H1 (cell line): Measurements from ENCODE around the gene ANXA9. TPM values are rescaled to one million over a fixed set of nuclear protein-coding genes. Genes with fewer than 3 reads are reported as not detected.
A peak's percentile ranks its signal among the peaks of the same experiment; 100 is the strongest.

ENCODE experiments used
- CTCF ChIA-PET: fragments of 300-600 bp; sonication (Branson Sonifier 250); formaldehyde crosslinking; loops from one replicate; lab custom pipeline; 2021; ENCODE audit not compliant: partially characterized antibody; lab: Charles Lee
- POLR2A ChIA-PET: fragments of 300-600 bp; sonication (Branson Sonifier 250); formaldehyde crosslinking; loops from one replicate; lab custom pipeline; 2021; ENCODE audit warnings: inconsistent platforms; ENCODE audit not compliant: partially characterized antibody; lab: Charles Lee
- DNase-seq, 2 experiments: peaks; one replicate each; pipeline versions ENCODE4 v3.0.0 to v3.0.0-alpha.2; 2010 to 2022; ENCODE audit warnings: low spot score in 2 of 2, low read depth in 1 of 2, mixed read lengths in 1 of 2
- FAIRE-seq: peaks from 2 replicates; lab custom pipeline; 2011; peaks lifted over from hg19 to GRCh38; lab: Jason Lieb, UNC
- H2AFZ ChIP-seq: 2 replicates; pipeline ENCODE4 v1.8.1; 2012; ENCODE audit warnings: low read length, inconsistent platforms
- H2AK5ac ChIP-seq: 2 replicates; pipeline ENCODE4 v1.6.1; 2013; ENCODE audit warnings: low read depth, low read length
- H2BK120ac ChIP-seq: replicated peaks from 2 replicates; pipeline ENCODE3; 2013; ENCODE audit warnings: low read depth, low read length, inconsistent platforms
- H2BK12ac ChIP-seq: 2 replicates; pipeline ENCODE4 v1.6.1; 2013; ENCODE audit warnings: low read depth, low read length
- H2BK15ac ChIP-seq: 2 replicates; pipeline ENCODE4 v1.6.1; 2013; ENCODE audit warnings: low read length
- H2BK20ac ChIP-seq: 2 replicates; pipeline ENCODE4 v1.6.1; 2013; ENCODE audit warnings: low read length
- H2BK5ac ChIP-seq: 2 replicates; pipeline ENCODE4 v1.6.1; 2013; ENCODE audit warnings: low read depth, low read length
- H3K14ac ChIP-seq: 2 replicates; pipeline ENCODE4 v1.6.1; 2013; ENCODE audit warnings: inconsistent platforms; ENCODE audit not compliant: insufficient read length
- H3K18ac ChIP-seq: 2 replicates; pipeline ENCODE4 v1.6.1; 2013; ENCODE audit warnings: low read length; ENCODE audit errors: extremely low read depth
- H3K23ac ChIP-seq: 2 replicates; pipeline ENCODE4 v1.6.1; 2013; ENCODE audit warnings: inconsistent platforms; ENCODE audit not compliant: insufficient read length
- H3K23me2 ChIP-seq: 2 replicates; pipeline ENCODE4 v1.6.1; 2013; ENCODE audit warnings: low read depth, low read length
- H3K27ac ChIP-seq: 2 replicates; pipeline ENCODE4 v1.6.1; 2011; ENCODE audit warnings: low read depth, low read length, inconsistent platforms
- H3K27me3 ChIP-seq, 4 experiments: replicated peaks in 1 of 4; 1 replicate in 1 of 4; 2 replicates in 3 of 4; pipeline versions ENCODE4 v1.6.1 to v1.8.1; 2011 to 2013; ENCODE audit warnings: low read length in 3 of 4, mild to moderate bottlenecking in 3 of 4, inconsistent platforms in 2 of 4, mixed read lengths in 2 of 4, moderate library complexity in 1 of 4; ENCODE audit not compliant: control insufficient read depth in 3 of 4, insufficient read depth in 3 of 4; ENCODE audit errors: extremely low read depth in 1 of 4
- H3K36me3 ChIP-seq, 4 experiments: 2 replicates each; pipeline versions ENCODE4 v1.6.1 to v1.8.1; 2011 to 2013; ENCODE audit warnings: mild to moderate bottlenecking in 4 of 4, low read length in 3 of 4, moderate library complexity in 2 of 4, control low read depth in 1 of 4, inconsistent platforms in 1 of 4; ENCODE audit not compliant: insufficient read depth in 4 of 4, control insufficient read depth in 2 of 4
- H3K4ac ChIP-seq: replicated peaks from 2 replicates; pipeline ENCODE3; 2013; ENCODE audit warnings: low read length, low read depth, mixed read lengths, inconsistent platforms; ENCODE audit not compliant: insufficient read length
- H3K4me1 ChIP-seq, 4 experiments: replicated peaks in 1 of 4; 1 replicate in 1 of 4; 2 replicates in 3 of 4; pipeline versions ENCODE4 v1.6.1 to v1.8.1; 2011 to 2013; ENCODE audit warnings: low read length in 3 of 4, inconsistent platforms in 2 of 4, mixed read lengths in 1 of 4; ENCODE audit not compliant: insufficient read depth in 4 of 4, control insufficient read depth in 3 of 4
- H3K4me2 ChIP-seq, 2 experiments: 2 replicates each; pipeline versions ENCODE4 v1.6.1 to v1.8.1; 2011 to 2013; ENCODE audit warnings: low read depth in 2 of 2, low read length in 2 of 2, control low read depth in 1 of 2, inconsistent platforms in 1 of 2, mild to moderate bottlenecking in 1 of 2; ENCODE audit not compliant: insufficient read depth in 1 of 2
- H3K4me3 ChIP-seq, 4 experiments: fragments of 200-600, 300-600 bp in 1 of 4; sonication (generic), shearing (Covaris generic), sonication (Bioruptor Twin) in 1 of 4; 2 replicates each; pipeline versions ENCODE4 v1.5.1 to v1.8.1; 2011 to 2016; ENCODE audit warnings: low read length in 4 of 4, low read depth in 3 of 4, control low read depth in 2 of 4, inconsistent platforms in 2 of 4, mild to moderate bottlenecking in 2 of 4, mixed read lengths in 1 of 4, moderate library complexity in 1 of 4; ENCODE audit not compliant: insufficient read depth in 2 of 4; ENCODE audit errors: extremely low read depth in 1 of 4
- H3K56ac ChIP-seq: replicated peaks from 2 replicates; pipeline ENCODE3; 2013; ENCODE audit warnings: low read depth, mild to moderate bottlenecking, mixed read lengths, low read length, inconsistent platforms; ENCODE audit not compliant: insufficient read length
- H3K79me1 ChIP-seq: 2 replicates; pipeline ENCODE4 v1.6.1; 2013; ENCODE audit warnings: low read depth, low read length, control low read depth
- H3K79me2 ChIP-seq, 2 experiments: 2 replicates each; pipeline versions ENCODE4 v1.6.1 to v1.8.1; 2012 to 2013; ENCODE audit warnings: low read length in 2 of 2, mild to moderate bottlenecking in 2 of 2, inconsistent platforms in 1 of 2; ENCODE audit not compliant: insufficient read depth in 2 of 2, control insufficient read depth in 1 of 2
- H3K9ac ChIP-seq, 4 experiments: replicated peaks in 1 of 4; 1 replicate in 1 of 4; 2 replicates in 3 of 4; pipeline versions ENCODE4 v1.6.1 to v1.8.1; 2011 to 2013; ENCODE audit warnings: low read depth in 3 of 4, low read length in 3 of 4, control low read depth in 2 of 4, mild to moderate bottlenecking in 2 of 4, moderate library complexity in 2 of 4, inconsistent platforms in 1 of 4; ENCODE audit errors: extremely low read depth in 1 of 4
- H3K9me3 ChIP-seq, 2 experiments: 2 replicates each; pipeline versions ENCODE4 v1.6.1 to v1.8.1; 2012 to 2013; ENCODE audit warnings: mild to moderate bottlenecking in 2 of 2, moderate library complexity in 2 of 2, control low read depth in 1 of 2, inconsistent platforms in 1 of 2, low read depth in 1 of 2, low read length in 1 of 2, mixed read lengths in 1 of 2; ENCODE audit not compliant: insufficient read depth in 2 of 2
- H4K20me1 ChIP-seq, 2 experiments: replicated peaks in 1 of 2; 2 replicates each; pipeline versions ENCODE3 to v1.8.1; 2011 to 2013; ENCODE audit warnings: inconsistent platforms in 2 of 2, low read length in 2 of 2, mild to moderate bottlenecking in 1 of 2; ENCODE audit not compliant: insufficient read depth in 2 of 2, control insufficient read depth in 1 of 2
- H4K5ac ChIP-seq: 2 replicates; pipeline ENCODE4 v1.6.1; 2013; ENCODE audit warnings: low read length, low read depth, mixed read lengths, inconsistent platforms; ENCODE audit not compliant: insufficient read length
- H4K8ac ChIP-seq: 2 replicates; pipeline ENCODE4 v1.8.0; 2013; ENCODE audit warnings: mild to moderate bottlenecking, moderate library complexity, low read length, inconsistent platforms; ENCODE audit not compliant: insufficient read depth; ENCODE audit errors: extremely low read depth
- H4K91ac ChIP-seq: replicated peaks from 2 replicates; pipeline ENCODE3; 2013; ENCODE audit warnings: low read length, mixed read lengths, inconsistent platforms; ENCODE audit not compliant: insufficient read length
- ATF2 ChIP-seq: IDR thresholded peaks from 2 replicates; pipeline ENCODE4 v1.6.1; 2012; ENCODE audit warnings: low read length, inconsistent platforms
- BRCA1 ChIP-seq: IDR thresholded peaks from 2 replicates; pipeline ENCODE4 v1.6.1; 2012; ENCODE audit warnings: low read depth, low read length, improper control_type of control experiment
- CREB1 ChIP-seq: IDR thresholded peaks from 2 replicates; pipeline ENCODE4 v1.6.1; 2012; ENCODE audit warnings: inconsistent platforms
- EP300 ChIP-seq, 2 experiments: IDR thresholded peaks; 1 replicate in 1 of 2; 2 replicates in 1 of 2; pipeline ENCODE4 v1.6.1; 2011 to 2012; ENCODE audit warnings: low read depth in 2 of 2, low read length in 2 of 2, mild to moderate bottlenecking in 2 of 2, borderline replicate concordance in 1 of 2, inconsistent platforms in 1 of 2, moderate library complexity in 1 of 2
- FOSL1 ChIP-seq: IDR thresholded peaks from 2 replicates; pipeline ENCODE4 v1.6.1; 2011; ENCODE audit warnings: mild to moderate bottlenecking, low read depth, low read length, moderate library complexity; ENCODE audit not compliant: insufficient read depth
- GABPA ChIP-seq: IDR thresholded peaks from 2 replicates; pipeline ENCODE4 v1.6.1; 2011; ENCODE audit warnings: mild to moderate bottlenecking, low read length, moderate library complexity, borderline replicate concordance; ENCODE audit not compliant: insufficient read depth
- KDM1A ChIP-seq: fragments of 200-600, 300-600 bp; sonication (generic); IDR thresholded peaks from 2 replicates; pipeline ENCODE4 v1.7.1; 2016; ENCODE audit warnings: mild to moderate bottlenecking, low read length, borderline replicate concordance
- KDM5A ChIP-seq: fragments of 200-600 bp; IDR thresholded peaks from 2 replicates; pipeline ENCODE4 v1.7.1; 2012; ENCODE audit warnings: mild to moderate bottlenecking, low read length, inconsistent platforms, mixed read lengths
- MAX ChIP-seq: IDR thresholded peaks from 2 replicates; pipeline ENCODE4 v1.6.1; 2012; ENCODE audit warnings: inconsistent platforms
- POLR2A ChIP-seq, 2 experiments: IDR thresholded peaks; 1 replicate in 1 of 2; 2 replicates in 1 of 2; pipeline ENCODE4 v1.6.1; 2011; ENCODE audit warnings: low read depth in 2 of 2, low read length in 2 of 2, mild to moderate bottlenecking in 2 of 2; ENCODE audit errors: control extremely low read depth in 1 of 2
- RFX5 ChIP-seq: IDR thresholded peaks from 2 replicates; pipeline ENCODE4 v1.6.1; 2011; ENCODE audit warnings: low read depth, low read length, improper control_type of control experiment, borderline replicate concordance
- SP4 ChIP-seq: IDR thresholded peaks from 2 replicates; pipeline ENCODE4 v1.6.1; 2012; ENCODE audit warnings: low read length, inconsistent platforms
- WGBS, 2 experiments: shearing (Covaris generic) in 1 of 2; methylation state at CpG; one replicate each; pipeline versions ENCODE4 v1.1.6 to v1.1.7; 2013 to 2015; ENCODE audit warnings: low lambda C conversion rate in 2 of 2, mixed read lengths in 2 of 2, inconsistent platforms in 1 of 2, low coverage in 1 of 2, missing lambda C conversion rate in 1 of 2; ENCODE audit not compliant: insufficient replicate concordance in 2 of 2, insufficient coverage in 1 of 2, insufficient read length in 1 of 2; ENCODE audit errors: extremely low coverage in 1 of 2, missing lambda C conversion rate in 1 of 2; 5-methylcytosine and 5-hydroxymethylcytosine counted together
- polyA plus RNA-seq, 7 experiments: library from polyadenylated mRNA; depleted of rRNA in 3 of 7; stranded (reverse) in 5 of 7; unstranded in 2 of 7; fragments of >200 nt in 5 of 7; fragments of 200-250 nt in 2 of 7; gene quantifications; 1 replicate in 5 of 7; 2 replicates in 1 of 7; 4 replicates in 1 of 7; pipeline versions ENCODE4 v1.2.1 to v1.2.3, GENCODE V29; 2011 to 2013; ENCODE audit warnings: missing spikeins in 2 of 7, mixed read lengths in 2 of 7
- total RNA-seq: library from RNA; stranded (reverse); fragmentation: NEBNext Ultra II Directional; extraction: Animal tissue kit (Norgen Biotek cat#: 25700); gene quantifications from 2 replicates; pipeline ENCODE4 v1.2.1, GENCODE V29; 2021

ANXA9 gene
- total and polyA plus RNA-seq, 2 of the 8 experiments (the other 6 are each of a cell fraction or from before 2014, with no cell fraction given), result 1.8 to 3.5 TPM

GRCh38 chr1:151009206-151009587 lies 27.1 kb downstream of the ANXA9 start:
- H2AFZ ChIP-seq, result peak overlapping the region; percentile 89; the same call in 1 of the 2 replicates
- no peak overlapping the region for H2BK20ac ChIP-seq
- H3K56ac ChIP-seq, result no peak overlapping the region
- H2BK12ac ChIP-seq, result no peak overlapping the region
- ChIA-PET CTCF (interaction anchor here (0.6 kb wide), 1 partner anchor 55 kb away, joined by 4 read pairs; no protein-coding TSS in a partner anchor), POLR2A (no interaction called here)
- no peaks in the 10 kb centered on the region for H3K9me3 ChIP-seq
- no peak overlapping the region for H3K4ac ChIP-seq
- H3K4me3 ChIP-seq, result peak overlapping the region; percentile 77 to 94 (median 86)
- H3K79me2 ChIP-seq, result peaks cover 0 to 5% of the 10 kb centered on the region in 2 experiments; a peak in 2 of 4 replicates
- peak overlapping the region; percentile 66 to 87 for H3K4me2 ChIP-seq
- no peak overlapping the region for H2BK15ac ChIP-seq
- H3K36me3 ChIP-seq, result no peaks in the 10 kb centered on the region
- no peak overlapping the region for H3K27ac ChIP-seq
- H3K4me1 ChIP-seq, result peaks cover 9 to 12% (median 9%) of the 10 kb centered on the region in 4 experiments; a peak in 6 of 7 replicates
- H3K23me2 ChIP-seq, result peaks cover 5% of the 10 kb centered on the region
- no peaks in the 10 kb centered on the region for H4K20me1 ChIP-seq
- WGBS, 2 experiments, result 86% methylated on average over 3 of the region's 3 CpGs; no CpG with 5 or more reads in 1 of the 2 experiments
- H3K79me1 ChIP-seq, result no peaks in the 10 kb centered on the region
- H3K18ac ChIP-seq, result no peak overlapping the region
- no peak overlapping the region for H3K14ac ChIP-seq
- H3K27me3 ChIP-seq, result no peaks in the 10 kb centered on the region
- no peak overlapping the region for H2BK5ac ChIP-seq
- H3K23ac ChIP-seq, result no peak overlapping the region
- DNase-seq (no peak), FAIRE-seq (no peak)
- no peak overlapping the region for H4K8ac ChIP-seq
- H2BK120ac ChIP-seq, result no peak overlapping the region
- no peak overlapping the region for H4K91ac ChIP-seq
- H4K5ac ChIP-seq, result no peak overlapping the region
- H2AK5ac ChIP-seq, result no peak overlapping the region
- H3K9ac ChIP-seq, result peak overlapping the region in 1 of 4 experiments; percentile 49; a peak in 3 of 7 replicates
- TF ChIP-seq EP300 (IDR thresholded peaks at IDR 0.05; ENCODE audit: borderline replicate concordance in 1 of 2, low read depth in 2 of 2, low read length in 2 of 2), result no peak
- no peak for TF ChIP-seq ATF2
- TF ChIP-seq MAX, result no peak
- no peak for TF ChIP-seq KDM5A
- TF ChIP-seq FOSL1, result no peak
- TF ChIP-seq KDM1A, result no peak
- no peak for TF ChIP-seq SP4
- TF ChIP-seq RFX5, result no peak
- no peak for TF ChIP-seq GABPA
- no peak for TF ChIP-seq BRCA1
- TF ChIP-seq POLR2A (IDR thresholded peaks at IDR 0.05; ENCODE audit: control extremely low read depth in 1 of 2, low read depth in 2 of 2, low read length in 2 of 2), result no peak
- TF ChIP-seq CREB1, result no peak
